GM21529 (cell line): ENCODE results near the gene CAPN9.
"Not testable (repeated sequence)": the region's sequence is repeated elsewhere in the genome, so short reads cannot be mapped to it uniquely, and the experiment has no call there.

Experiments used
- ATAC-seq: cut with Tn5 transposase; IDR thresholded peaks from one replicate; pipeline ENCODE4 v1.9.1; 2021; ENCODE audit not compliant: unreplicated experiment

CAPN9 gene

GRCh38 chr1:230747890-230748800 lies 957 bp downstream of the CAPN9 start:
- ATAC-seq, result no peak

GRCh38 chr1:230749150-230749549 lies 2.0 kb downstream of the CAPN9 start:
- no peak for ATAC-seq

GRCh38 chr1:230749635-230750034 lies 2.4 kb downstream of the CAPN9 start:
- ATAC-seq, result no peak

- ATAC-seq, result no peak
Measured at GRCh38 chr1:230750576-230750975, 3.4 kb downstream of the CAPN9 start.

GRCh38 chr1:230750986-230751625 lies 3.9 kb downstream of the CAPN9 start:
- no peak for ATAC-seq

GRCh38 chr1:230752407-230752806 lies 5.2 kb downstream of the CAPN9 start:
- ATAC-seq, result no peak

- ATAC-seq, result no peak
Measured at GRCh38 chr1:230753191-230753585, 6.0 kb downstream of the CAPN9 start.

GRCh38 chr1:230753586-230754251 lies 6.5 kb downstream of the CAPN9 start:
- ATAC-seq, result no peak

- ATAC-seq, result no peak
Measured at GRCh38 chr1:230754796-230755195, 7.6 kb downstream of the CAPN9 start.

GRCh38 chr1:230757856-230758708 lies 10.9 kb downstream of the CAPN9 start:
- ATAC-seq, result no peak

- no peak for ATAC-seq
Measured at GRCh38 chr1:230758709-230759368, 11.7 kb downstream of the CAPN9 start.

- no peak for ATAC-seq
Measured at GRCh38 chr1:230759369-230760065, 12.3 kb downstream of the CAPN9 start.

GRCh38 chr1:230760360-230760827 lies 13.2 kb downstream of the CAPN9 start:
- ATAC-seq, result no peak

- no peak for ATAC-seq
Measured at GRCh38 chr1:230761443-230762167, 14.4 kb downstream of the CAPN9 start.

- ATAC-seq, result no peak
Measured at GRCh38 chr1:230763927-230764591, 16.9 kb downstream of the CAPN9 start.

- no peak for ATAC-seq
Measured at GRCh38 chr1:230766318-230766717, 19.1 kb downstream of the CAPN9 start.

GRCh38 chr1:230767859-230768612 lies 20.8 kb downstream of the CAPN9 start:
- not testable (repeated sequence) for ATAC-seq
